C1 segment of cervical spinal cord (tissue), 14 donors: ENCODE measurements around the gene KRI1.
"Not testable (repeated sequence)": the region's sequence is repeated elsewhere in the genome, so short reads cannot be mapped to it uniquely, and the experiment has no call there.

ENCODE experiments used
- DNase-seq, 14 donors: peaks; one replicate each; lab custom pipeline; 2025; lab: John Stamatoyannopoulos, UW

The KRI1 gene

GRCh38 chr19:10575011-10575716, 9.4 kb upstream of the KRI1 start:
- no peak for DNase-seq

GRCh38 chr19:10574462-10574861, 8.7 kb upstream of the KRI1 start:
- no peak for DNase-seq

GRCh38 chr19:10573793-10574192, 8.0 kb upstream of the KRI1 start:
- not testable (repeated sequence) for DNase-seq

- peak; percentile 93 to 99 (median 98) for DNase-seq
Measured at GRCh38 chr19:10568826-10569651, 3.2 kb upstream of the KRI1 start, which contains the start of gene CDKN2D. Gene CDKN2D (minus strand): TSS chr19:10568979. CDS start chr19:10568653, 326 bp downstream.

GRCh38 chr19:10568062-10568825, 2.4 kb upstream of the KRI1 start:
- peak in 1 of 14 donors; percentile 31 for DNase-seq

- no peak for DNase-seq
Measured at GRCh38 chr19:10567656-10568055, 1.8 kb upstream of the KRI1 start.

- DNase-seq = peak in 3 of 14 donors; percentile 10 to 24 (median 22)
Measured at GRCh38 chr19:10566658-10567410, 1.0 kb upstream of the KRI1 start.

GRCh38 chr19:10566408-10566657, 523 bp upstream of the KRI1 start:
- DNase-seq = no peak

- peak in 3 of 14 donors; percentile 16 to 33 (median 23) for DNase-seq
Measured at GRCh38 chr19:10565028-10565566, 713 bp downstream of the KRI1 start.

- DNase-seq = no peak
Measured at GRCh38 chr19:10562609-10563008, 3.2 kb downstream of the KRI1 start.

- DNase-seq = no peak
Measured at GRCh38 chr19:10560154-10560553, 5.7 kb downstream of the KRI1 start.

GRCh38 chr19:10557603-10558197, 8.1 kb downstream of the KRI1 start:
- no peak for DNase-seq

- DNase-seq = no peak
Measured at GRCh38 chr19:10555610-10555973, 10.2 kb downstream of the KRI1 start.

- DNase-seq = no peak
Measured at GRCh38 chr19:10554760-10555609, 10.8 kb downstream of the KRI1 start.

GRCh38 chr19:10553943-10554381, 11.8 kb downstream of the KRI1 start:
- no peak for DNase-seq

- DNase-seq = no peak
Measured at GRCh38 chr19:10553087-10553667, 12.6 kb downstream of the KRI1 start.

GRCh38 chr19:10552510-10553053, 13.2 kb downstream of the KRI1 start:
- DNase-seq = no peak

- DNase-seq = no peak
Measured at GRCh38 chr19:10551698-10552301, 14.0 kb downstream of the KRI1 start.

- not testable (repeated sequence) for DNase-seq
Measured at GRCh38 chr19:10551006-10551405, 14.8 kb downstream of the KRI1 start.
